Endothelial cell of umbilical vein (primary cell): ENCODE results near the gene PDGFA. TPM values are rescaled to one million over a fixed set of nuclear protein-coding genes. Genes with fewer than 3 reads are reported as not detected.

ENCODE experiments used
- BruUV-seq: library from RNA; stranded (reverse); fragments of 400-500 nt; replicated peaks from 2 replicates; lab custom pipeline; 2021; lab: Mats Ljungman, UMichigan
- CTCF ChIA-PET: fragments of 300-600, 350-600 bp; sonication (Branson Sonifier 250); formaldehyde crosslinking; loops from one replicate; lab custom pipeline; 2021; ENCODE audit warnings: antibody characterized with exemption, inconsistent platforms; lab: Charles Lee
- POLR2A ChIA-PET: fragments of 300-600, 350-600 bp; sonication (Branson Sonifier 250); formaldehyde crosslinking; loops from one replicate; lab custom pipeline; 2021; ENCODE audit warnings: antibody characterized with exemption, inconsistent platforms; lab: Charles Lee
- DNase-seq: peaks from one replicate; pipeline ENCODE4 v3.0.0-alpha.2; 2011; ENCODE audit warnings: low read depth, low spot score
- FAIRE-seq: peaks from 2 replicates; lab custom pipeline; 2011; peaks lifted over from hg19 to GRCh38; lab: Jason Lieb, UNC
- H2AFZ ChIP-seq: 2 replicates; pipeline ENCODE4 v1.6.0; 2012; ENCODE audit warnings: low read depth, low read length, control low read depth, inconsistent platforms
- H3K27ac ChIP-seq: 2 replicates; pipeline ENCODE4 v1.5.1; 2011; ENCODE audit warnings: low read depth, mild to moderate bottlenecking, control low read depth, low read length, moderate library complexity; ENCODE audit not compliant: insufficient read depth
- H3K27me3 ChIP-seq, 2 experiments: 2 replicates each; pipeline versions ENCODE4 v1.6.0 to v1.6.1; 2011; ENCODE audit warnings: low read length in 2 of 2, mixed read lengths in 1 of 2; ENCODE audit not compliant: control insufficient read depth in 2 of 2, insufficient read depth in 2 of 2
- H3K36me3 ChIP-seq, 2 experiments: 2 replicates in 1 of 2; 3 replicates in 1 of 2; pipeline ENCODE4 v1.5.1; 2011; ENCODE audit warnings: low read length in 2 of 2, mild to moderate bottlenecking in 1 of 2, moderate library complexity in 1 of 2; ENCODE audit not compliant: control insufficient read depth in 2 of 2, insufficient read depth in 2 of 2; ENCODE audit errors: extremely low read depth in 1 of 2
- H3K4me1 ChIP-seq: 3 replicates; pipeline ENCODE4 v1.5.1; 2011; ENCODE audit warnings: mild to moderate bottlenecking, low read length; ENCODE audit not compliant: control insufficient read depth, insufficient read depth; ENCODE audit errors: extremely low read depth
- H3K4me2 ChIP-seq: 2 replicates; pipeline ENCODE4 v1.6.1; 2011; ENCODE audit warnings: low read length, control low read depth, mixed read lengths; ENCODE audit not compliant: insufficient read depth
- H3K4me3 ChIP-seq, 3 experiments: fragments of 200-600 bp in 1 of 3; sonication (generic), shearing (Covaris generic) in 1 of 3; replicated peaks in 1 of 3; 2 replicates each; pipeline ENCODE4 v1.5.1; 2011 to 2016; ENCODE audit warnings: control low read depth in 3 of 3, low read length in 3 of 3, mild to moderate bottlenecking in 2 of 3, inconsistent platforms in 1 of 3, low read depth in 1 of 3, moderate library complexity in 1 of 3; ENCODE audit not compliant: insufficient read depth in 1 of 3
- H3K79me2 ChIP-seq: 2 replicates; pipeline ENCODE4 v1.6.0; 2012; ENCODE audit warnings: low read length, inconsistent platforms; ENCODE audit not compliant: control insufficient read depth, insufficient read depth
- H3K9ac ChIP-seq: replicated peaks from 2 replicates; pipeline ENCODE3; 2011; ENCODE audit warnings: low read length, control low read depth; ENCODE audit not compliant: insufficient read depth; ENCODE audit errors: extremely low read depth
- H3K9me1 ChIP-seq: replicated peaks from 3 replicates; pipeline ENCODE4 v1.6.0; 2011; ENCODE audit warnings: mild to moderate bottlenecking, low read length; ENCODE audit not compliant: control insufficient read depth, insufficient read depth; ENCODE audit errors: extremely low read depth
- H3K9me3 ChIP-seq: replicated peaks from 2 replicates; pipeline ENCODE4 v1.5.1; 2012; ENCODE audit warnings: low read length, inconsistent platforms; ENCODE audit not compliant: control insufficient read depth, insufficient read depth
- H4K20me1 ChIP-seq: replicated peaks from 2 replicates; pipeline ENCODE3; 2011; ENCODE audit warnings: mild to moderate bottlenecking, low read length; ENCODE audit not compliant: control insufficient read depth, insufficient read depth; ENCODE audit errors: extremely low read depth
- CTCF ChIP-seq, 2 donors: IDR thresholded peaks; 1 replicate in 1 of 2; 2 replicates in 1 of 2; pipeline ENCODE4 v1.5.1; 2011; ENCODE audit warnings: low read length in 2 of 2, mild to moderate bottlenecking in 2 of 2, moderate library complexity in 2 of 2, control low read depth in 1 of 2, inconsistent platforms in 1 of 2, low read depth in 1 of 2; ENCODE audit not compliant: insufficient read depth in 1 of 2; ENCODE audit errors: extremely low read depth in 1 of 2
- EZH2 ChIP-seq: IDR thresholded peaks from 2 replicates; pipeline ENCODE4 v1.6.1; 2012; ENCODE audit warnings: borderline replicate concordance, low read depth, mild to moderate bottlenecking, moderate library complexity, low read length, inconsistent platforms; ENCODE audit not compliant: severe bottlenecking
- GATA2 ChIP-seq: IDR thresholded peaks from 2 replicates; pipeline ENCODE4 v1.7.0; 2011; ENCODE audit warnings: low read depth, mild to moderate bottlenecking, moderate library complexity, mixed read lengths, low read length; ENCODE audit not compliant: insufficient read length, insufficient read depth
- JUN ChIP-seq: IDR thresholded peaks from 2 replicates; pipeline ENCODE4 v1.6.1; 2011; ENCODE audit warnings: borderline replicate concordance, low read depth; ENCODE audit not compliant: insufficient read length, insufficient read depth
- MYC ChIP-seq: IDR thresholded peaks from one replicate; pipeline ENCODE4 v1.6.1; 2011; ENCODE audit warnings: mild to moderate bottlenecking, low read depth, low read length
- POLR2A ChIP-seq: IDR thresholded peaks from 2 replicates; pipeline ENCODE4 v1.6.1; 2012; ENCODE audit warnings: low read depth, mild to moderate bottlenecking, control low read depth, low read length
- dilution Hi-C: fragments of 300-500 bp; cut with MboI; formaldehyde crosslinking; loops from one replicate; pipeline ENCODE4 v1.15.0; 2019; ENCODE audit warnings: low sequenced_read_pairs; ENCODE audit not compliant: extremely low pct_ligation_motif_present
- intact Hi-C: fragments of 100-400 bp; cut with micrococcal nuclease; formaldehyde crosslinking; loops from one replicate; pipeline ENCODE4 v1.10.0; 2022
- polyA plus RNA-seq, 4 experiments: library from polyadenylated mRNA; depleted of rRNA in 3 of 4; stranded (reverse) in 3 of 4; unstranded in 1 of 4; fragments of >200 nt; gene quantifications; 2 replicates each; pipeline versions ENCODE4 v1.2.1 to v1.2.3, GENCODE V29; 2011 to 2012; ENCODE audit warnings: missing spikeins in 1 of 4
- total RNA-seq: library from RNA; stranded (reverse); gene quantifications from 2 replicates; pipeline ENCODE4 v1.2.3, GENCODE V29; 2021

PDGFA gene
- total and polyA plus RNA-seq, 2 donors (not counting 3 experiments of a cell fraction or from before 2014, with no cell fraction given): 17.4 to 62.4 TPM

- Histone ChIP-seq H4K20me1 (no peaks in the 10 kb centered on the region), H3K4me1 (peaks cover 11% of the 10 kb centered on the region), H2AFZ (no peak overlapping the region), H3K9me1 (no peaks in the 10 kb centered on the region), H3K36me3 (no peaks in the 10 kb centered on the region), H3K4me2 (no peak overlapping the region), H3K27me3 (peaks cover 9 to 11% of the 10 kb centered on the region in 2 experiments), H3K79me2 (peaks cover 2% of the 10 kb centered on the region), H3K27ac (no peak overlapping the region), H3K9ac (no peak overlapping the region), H3K9me3 (no peaks in the 10 kb centered on the region), H3K4me3 (no peak overlapping the region)
- ChIA-PET POLR2A (no interaction called here), CTCF (interaction anchor here (1.8 kb wide), 1 partner anchor 20 kb away, joined by 4 read pairs; no protein-coding TSS in a partner anchor)
- BruUV-seq: no TSS peak
- dilution Hi-C loops: no loop called here
- no peak for TF ChIP-seq POLR2A
- no peak for TF ChIP-seq EZH2
- no peak for TF ChIP-seq GATA2
- TF ChIP-seq CTCF (IDR thresholded peaks at IDR 0.05; ENCODE audit: extremely low read depth in 1 of 2, insufficient read depth in 1 of 2, low read depth in 1 of 2, low read length in 2 of 2): no peak
- no peak for TF ChIP-seq MYC
- TF ChIP-seq JUN: no peak
- FAIRE-seq (no peak), DNase-seq (no peak)
- intact Hi-C loops: no loop called here
Observed at GRCh38 chr7:523347-524336, 4.0 kb upstream of the PDGFA start.
